OCI-LY1 (cell line): ENCODE measurements around the gene MROH2A.

Experiments
- H2AFZ ChIP-seq: fragments of 200-600 bp; sonication (generic), shearing (Covaris generic); 2 replicates; pipeline ENCODE4 v1.6.0; 2014; ENCODE audit warnings: antibody characterized with exemption, mild to moderate bottlenecking, low read length
- H3F3A ChIP-seq: fragments of 200-600 bp; sonication (generic), shearing (Covaris generic); 2 replicates; pipeline ENCODE4 v1.6.0; 2014; ENCODE audit warnings: mild to moderate bottlenecking, antibody characterized with exemption, low read length, moderate library complexity; ENCODE audit not compliant: insufficient read depth
- H3K27ac ChIP-seq: fragments of 200-600 bp; sonication (generic); 2 replicates; pipeline ENCODE4 v1.5.1; 2014; ENCODE audit warnings: low read length, mixed run types, mild to moderate bottlenecking, low read depth; ENCODE audit not compliant: poor library complexity, severe bottlenecking
- H3K27me3 ChIP-seq: fragments of 200-600 bp; sonication (generic); 2 replicates; pipeline ENCODE4 v1.6.0; 2014; ENCODE audit warnings: antibody characterized with exemption, mild to moderate bottlenecking, low read length, moderate library complexity; ENCODE audit not compliant: insufficient read depth
- H3K36me3 ChIP-seq: fragments of 200-600 bp; sonication (generic); 2 replicates; pipeline ENCODE4 v1.6.1; 2014; ENCODE audit warnings: mild to moderate bottlenecking, antibody characterized with exemption, low read length, moderate library complexity, mixed read lengths; ENCODE audit not compliant: insufficient read depth
- H3K4me1 ChIP-seq: fragments of 200-600 bp; sonication (generic); 2 replicates; pipeline ENCODE4 v1.5.1; 2014; ENCODE audit warnings: mild to moderate bottlenecking, low read length, moderate library complexity; ENCODE audit not compliant: insufficient read depth, severe bottlenecking
- H3K4me2 ChIP-seq: fragments of 200-600 bp; sonication (generic), shearing (Covaris generic); 2 replicates; pipeline ENCODE4 v1.6.1; 2014; ENCODE audit warnings: low read length
- H3K4me3 ChIP-seq: fragments of 200-600 bp; sonication (generic); 2 replicates; pipeline ENCODE4 v1.5.1; 2014; ENCODE audit warnings: low read length, low read depth, mild to moderate bottlenecking, mixed read lengths; ENCODE audit not compliant: poor library complexity, severe bottlenecking
- H3K79me2 ChIP-seq: fragments of 200-600 bp; shearing (Covaris generic); 2 replicates; pipeline ENCODE4 v1.6.1; 2016; ENCODE audit warnings: mixed run types, low read length, mixed read lengths; ENCODE audit not compliant: insufficient read depth
- H3K9ac ChIP-seq: fragments of 200-600 bp; sonication (generic), shearing (Covaris generic); 2 replicates; pipeline ENCODE4 v1.6.1; 2014; ENCODE audit warnings: mild to moderate bottlenecking, low read length, mixed read lengths
- H3K9me2 ChIP-seq: fragments of 200-600 bp; sonication (generic), shearing (Covaris generic); 2 replicates; pipeline ENCODE4 v1.6.1; 2014; ENCODE audit warnings: low read depth, mild to moderate bottlenecking, low read length, mixed read lengths
- H3K9me3 ChIP-seq: fragments of 200-600 bp; shearing (Covaris generic); 2 replicates; pipeline ENCODE4 v1.6.1; 2014; ENCODE audit warnings: low read length, mixed read lengths
- H4K20me1 ChIP-seq: fragments of 200-600 bp; sonication (generic), shearing (Covaris generic); 2 replicates; pipeline ENCODE4 v1.6.0; 2016; ENCODE audit warnings: mild to moderate bottlenecking, low read length; ENCODE audit not compliant: insufficient read depth
- CTCF ChIP-seq: fragments of 200-600 bp; sonication (generic), shearing (Covaris generic); IDR thresholded peaks from 2 replicates; pipeline ENCODE4 v1.5.1; 2017; ENCODE audit warnings: mild to moderate bottlenecking, antibody characterized with exemption, low read length, moderate library complexity, mixed read lengths
- EZH2 ChIP-seq: fragments of 200-600 bp; sonication (generic), shearing (Covaris generic); IDR thresholded peaks from 2 replicates; pipeline ENCODE4 v1.8.0; 2017; ENCODE audit warnings: borderline replicate concordance, mixed run types, mild to moderate bottlenecking, antibody characterized with exemption, low read length, moderate library complexity, mixed read lengths

Gene MROH2A

GRCh38 chr2:233796254-233796653 lies 18.1 kb downstream of the MROH2A start:
- Histone ChIP-seq H3K9me3 (no peaks in the 10 kb centered on the region), H3K4me3 (no peak overlapping the region), H3K9ac (no peak overlapping the region), H4K20me1 (no peaks in the 10 kb centered on the region), H3K36me3 (no peaks in the 10 kb centered on the region), H3K27me3 (no peaks in the 10 kb centered on the region; the same call in 1 of the 2 replicates), H3K79me2 (no peaks in the 10 kb centered on the region), H3K9me2 (no peaks in the 10 kb centered on the region), H2AFZ (no peak overlapping the region), H3F3A (no peaks in the 10 kb centered on the region), H3K4me1 (peaks cover 21% of the 10 kb centered on the region), H3K4me2 (no peak overlapping the region), H3K27ac (no peak overlapping the region)
- no peak for TF ChIP-seq CTCF
- TF ChIP-seq EZH2, result no peak

GRCh38 chr2:233798335-233799086 lies 20.4 kb downstream of the MROH2A start:
- Histone ChIP-seq H3K27ac (no peak overlapping the region), H3F3A (no peaks in the 10 kb centered on the region), H3K4me2 (no peak overlapping the region), H2AFZ (no peak overlapping the region), H3K9ac (no peak overlapping the region), H3K27me3 (no peaks in the 10 kb centered on the region), H3K79me2 (no peaks in the 10 kb centered on the region), H3K9me3 (no peaks in the 10 kb centered on the region), H3K9me2 (no peaks in the 10 kb centered on the region), H3K4me3 (no peak overlapping the region), H4K20me1 (no peaks in the 10 kb centered on the region), H3K4me1 (peaks cover 9% of the 10 kb centered on the region), H3K36me3 (no peaks in the 10 kb centered on the region)
- TF ChIP-seq EZH2 (no peak), CTCF (no peak)

DNA sequence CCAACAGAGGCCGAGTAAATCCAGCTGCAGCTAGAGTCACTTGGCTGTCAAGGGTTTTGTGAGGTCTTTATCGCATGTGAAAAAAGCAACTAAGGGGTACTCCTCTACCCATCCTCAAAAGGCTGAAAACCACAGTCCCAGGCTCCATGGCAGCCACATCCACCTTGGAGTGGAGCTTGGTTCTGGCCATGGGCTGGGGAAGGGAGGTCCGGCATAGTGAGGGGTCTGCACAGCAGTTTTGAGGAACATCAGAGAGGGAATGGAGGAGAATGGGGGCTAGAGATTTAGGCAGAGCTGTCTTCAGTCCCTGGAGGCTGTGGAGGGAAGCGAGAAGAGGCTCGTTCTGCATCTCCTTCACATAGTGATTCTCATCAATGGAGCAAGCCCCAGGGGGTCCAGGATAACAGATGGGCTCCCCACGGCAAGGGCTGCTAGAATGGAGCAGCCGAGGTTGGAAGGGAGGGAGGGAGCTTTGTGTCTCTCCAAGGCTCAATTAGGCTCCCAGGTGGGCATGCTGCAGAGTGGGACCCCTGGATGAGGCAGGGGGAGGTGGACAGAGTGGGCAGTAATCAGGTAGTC lies 21.0 kb downstream of the MROH2A start:
- H3K9me3 ChIP-seq, result no peaks in the 10 kb centered on the region
- H4K20me1 ChIP-seq, result no peaks in the 10 kb centered on the region
- no peaks in the 10 kb centered on the region for H3K79me2 ChIP-seq
- no peak overlapping the region for H3K4me3 ChIP-seq
- no peak overlapping the region for H3K9ac ChIP-seq
- no peak overlapping the region for H2AFZ ChIP-seq
- TF ChIP-seq EZH2 (no peak), CTCF (no peak)
- H3K4me2 ChIP-seq, result no peak overlapping the region
- H3K9me2 ChIP-seq, result no peaks in the 10 kb centered on the region
- no peaks in the 10 kb centered on the region for H3K27me3 ChIP-seq
- H3F3A ChIP-seq, result no peaks in the 10 kb centered on the region
- H3K36me3 ChIP-seq, result no peaks in the 10 kb centered on the region
- H3K27ac ChIP-seq, result no peak overlapping the region
- H3K4me1 ChIP-seq, result peaks cover 3% of the 10 kb centered on the region
